H1 (cell line): ENCODE data around the gene MMP17. TPM values are rescaled to one million over a fixed set of nuclear protein-coding genes. Genes with fewer than 3 reads are reported as not detected.
A peak's percentile ranks its signal among the peaks of the same experiment; 100 is the strongest.

Source experiments
- CTCF ChIA-PET: fragments of 300-600 bp; sonication (Branson Sonifier 250); formaldehyde crosslinking; loops from one replicate; lab custom pipeline; 2021; ENCODE audit not compliant: partially characterized antibody; lab: Charles Lee
- POLR2A ChIA-PET: fragments of 300-600 bp; sonication (Branson Sonifier 250); formaldehyde crosslinking; loops from one replicate; lab custom pipeline; 2021; ENCODE audit warnings: inconsistent platforms; ENCODE audit not compliant: partially characterized antibody; lab: Charles Lee
- DNase-seq, 2 experiments: peaks; one replicate each; pipeline versions ENCODE4 v3.0.0 to v3.0.0-alpha.2; 2010 to 2022; ENCODE audit warnings: low spot score in 2 of 2, low read depth in 1 of 2, mixed read lengths in 1 of 2
- FAIRE-seq: peaks from 2 replicates; lab custom pipeline; 2011; peaks lifted over from hg19 to GRCh38; lab: Jason Lieb, UNC
- H2AFZ ChIP-seq: 2 replicates; pipeline ENCODE4 v1.8.1; 2012; ENCODE audit warnings: low read length, inconsistent platforms
- H2AK5ac ChIP-seq: 2 replicates; pipeline ENCODE4 v1.6.1; 2013; ENCODE audit warnings: low read depth, low read length
- H2BK120ac ChIP-seq: replicated peaks from 2 replicates; pipeline ENCODE3; 2013; ENCODE audit warnings: low read depth, low read length, inconsistent platforms
- H2BK12ac ChIP-seq: 2 replicates; pipeline ENCODE4 v1.6.1; 2013; ENCODE audit warnings: low read depth, low read length
- H2BK15ac ChIP-seq: 2 replicates; pipeline ENCODE4 v1.6.1; 2013; ENCODE audit warnings: low read length
- H2BK20ac ChIP-seq: 2 replicates; pipeline ENCODE4 v1.6.1; 2013; ENCODE audit warnings: low read length
- H2BK5ac ChIP-seq: 2 replicates; pipeline ENCODE4 v1.6.1; 2013; ENCODE audit warnings: low read depth, low read length
- H3K14ac ChIP-seq: 2 replicates; pipeline ENCODE4 v1.6.1; 2013; ENCODE audit warnings: inconsistent platforms; ENCODE audit not compliant: insufficient read length
- H3K18ac ChIP-seq: 2 replicates; pipeline ENCODE4 v1.6.1; 2013; ENCODE audit warnings: low read length; ENCODE audit errors: extremely low read depth
- H3K23ac ChIP-seq: 2 replicates; pipeline ENCODE4 v1.6.1; 2013; ENCODE audit warnings: inconsistent platforms; ENCODE audit not compliant: insufficient read length
- H3K23me2 ChIP-seq: 2 replicates; pipeline ENCODE4 v1.6.1; 2013; ENCODE audit warnings: low read depth, low read length
- H3K27ac ChIP-seq: 2 replicates; pipeline ENCODE4 v1.6.1; 2011; ENCODE audit warnings: low read depth, low read length, inconsistent platforms
- H3K27me3 ChIP-seq, 4 experiments: replicated peaks in 1 of 4; 1 replicate in 1 of 4; 2 replicates in 3 of 4; pipeline versions ENCODE4 v1.6.1 to v1.8.1; 2011 to 2013; ENCODE audit warnings: low read length in 3 of 4, mild to moderate bottlenecking in 3 of 4, inconsistent platforms in 2 of 4, mixed read lengths in 2 of 4, moderate library complexity in 1 of 4; ENCODE audit not compliant: control insufficient read depth in 3 of 4, insufficient read depth in 3 of 4; ENCODE audit errors: extremely low read depth in 1 of 4
- H3K36me3 ChIP-seq, 4 experiments: 2 replicates each; pipeline versions ENCODE4 v1.6.1 to v1.8.1; 2011 to 2013; ENCODE audit warnings: mild to moderate bottlenecking in 4 of 4, low read length in 3 of 4, moderate library complexity in 2 of 4, control low read depth in 1 of 4, inconsistent platforms in 1 of 4; ENCODE audit not compliant: insufficient read depth in 4 of 4, control insufficient read depth in 2 of 4
- H3K4ac ChIP-seq: replicated peaks from 2 replicates; pipeline ENCODE3; 2013; ENCODE audit warnings: low read length, low read depth, mixed read lengths, inconsistent platforms; ENCODE audit not compliant: insufficient read length
- H3K4me1 ChIP-seq, 4 experiments: replicated peaks in 1 of 4; 1 replicate in 1 of 4; 2 replicates in 3 of 4; pipeline versions ENCODE4 v1.6.1 to v1.8.1; 2011 to 2013; ENCODE audit warnings: low read length in 3 of 4, inconsistent platforms in 2 of 4, mixed read lengths in 1 of 4; ENCODE audit not compliant: insufficient read depth in 4 of 4, control insufficient read depth in 3 of 4
- H3K4me2 ChIP-seq, 2 experiments: 2 replicates each; pipeline versions ENCODE4 v1.6.1 to v1.8.1; 2011 to 2013; ENCODE audit warnings: low read depth in 2 of 2, low read length in 2 of 2, control low read depth in 1 of 2, inconsistent platforms in 1 of 2, mild to moderate bottlenecking in 1 of 2; ENCODE audit not compliant: insufficient read depth in 1 of 2
- H3K4me3 ChIP-seq, 4 experiments: fragments of 200-600, 300-600 bp in 1 of 4; sonication (generic), shearing (Covaris generic), sonication (Bioruptor Twin) in 1 of 4; 2 replicates each; pipeline versions ENCODE4 v1.5.1 to v1.8.1; 2011 to 2016; ENCODE audit warnings: low read length in 4 of 4, low read depth in 3 of 4, control low read depth in 2 of 4, inconsistent platforms in 2 of 4, mild to moderate bottlenecking in 2 of 4, mixed read lengths in 1 of 4, moderate library complexity in 1 of 4; ENCODE audit not compliant: insufficient read depth in 2 of 4; ENCODE audit errors: extremely low read depth in 1 of 4
- H3K56ac ChIP-seq: replicated peaks from 2 replicates; pipeline ENCODE3; 2013; ENCODE audit warnings: low read depth, mild to moderate bottlenecking, mixed read lengths, low read length, inconsistent platforms; ENCODE audit not compliant: insufficient read length
- H3K79me1 ChIP-seq: 2 replicates; pipeline ENCODE4 v1.6.1; 2013; ENCODE audit warnings: low read depth, low read length, control low read depth
- H3K79me2 ChIP-seq, 2 experiments: 2 replicates each; pipeline versions ENCODE4 v1.6.1 to v1.8.1; 2012 to 2013; ENCODE audit warnings: low read length in 2 of 2, mild to moderate bottlenecking in 2 of 2, inconsistent platforms in 1 of 2; ENCODE audit not compliant: insufficient read depth in 2 of 2, control insufficient read depth in 1 of 2
- H3K9ac ChIP-seq, 4 experiments: replicated peaks in 1 of 4; 1 replicate in 1 of 4; 2 replicates in 3 of 4; pipeline versions ENCODE4 v1.6.1 to v1.8.1; 2011 to 2013; ENCODE audit warnings: low read depth in 3 of 4, low read length in 3 of 4, control low read depth in 2 of 4, mild to moderate bottlenecking in 2 of 4, moderate library complexity in 2 of 4, inconsistent platforms in 1 of 4; ENCODE audit errors: extremely low read depth in 1 of 4
- H3K9me3 ChIP-seq, 2 experiments: 2 replicates each; pipeline versions ENCODE4 v1.6.1 to v1.8.1; 2012 to 2013; ENCODE audit warnings: mild to moderate bottlenecking in 2 of 2, moderate library complexity in 2 of 2, control low read depth in 1 of 2, inconsistent platforms in 1 of 2, low read depth in 1 of 2, low read length in 1 of 2, mixed read lengths in 1 of 2; ENCODE audit not compliant: insufficient read depth in 2 of 2
- H4K20me1 ChIP-seq, 2 experiments: replicated peaks in 1 of 2; 2 replicates each; pipeline versions ENCODE3 to v1.8.1; 2011 to 2013; ENCODE audit warnings: inconsistent platforms in 2 of 2, low read length in 2 of 2, mild to moderate bottlenecking in 1 of 2; ENCODE audit not compliant: insufficient read depth in 2 of 2, control insufficient read depth in 1 of 2
- H4K5ac ChIP-seq: 2 replicates; pipeline ENCODE4 v1.6.1; 2013; ENCODE audit warnings: low read length, low read depth, mixed read lengths, inconsistent platforms; ENCODE audit not compliant: insufficient read length
- H4K8ac ChIP-seq: 2 replicates; pipeline ENCODE4 v1.8.0; 2013; ENCODE audit warnings: mild to moderate bottlenecking, moderate library complexity, low read length, inconsistent platforms; ENCODE audit not compliant: insufficient read depth; ENCODE audit errors: extremely low read depth
- H4K91ac ChIP-seq: replicated peaks from 2 replicates; pipeline ENCODE3; 2013; ENCODE audit warnings: low read length, mixed read lengths, inconsistent platforms; ENCODE audit not compliant: insufficient read length
- KDM4A ChIP-seq: IDR thresholded peaks from one replicate; pipeline ENCODE4 v1.7.1; 2012; ENCODE audit warnings: low read depth, mild to moderate bottlenecking, moderate library complexity, low read length, inconsistent platforms; ENCODE audit not compliant: severe bottlenecking
- SIN3A ChIP-seq, 2 experiments: IDR thresholded peaks in 1 of 2; conservative IDR thresholded peaks in 1 of 2; 2 replicates each; pipeline ENCODE4 v1.6.1; 2011 to 2012; ENCODE audit warnings: low read length in 2 of 2, improper control_type of control experiment in 1 of 2, low read depth in 1 of 2, mild to moderate bottlenecking in 1 of 2
- WGBS, 2 experiments: shearing (Covaris generic) in 1 of 2; methylation state at CpG; one replicate each; pipeline versions ENCODE4 v1.1.6 to v1.1.7; 2013 to 2015; ENCODE audit warnings: low lambda C conversion rate in 2 of 2, mixed read lengths in 2 of 2, inconsistent platforms in 1 of 2, low coverage in 1 of 2, missing lambda C conversion rate in 1 of 2; ENCODE audit not compliant: insufficient replicate concordance in 2 of 2, insufficient coverage in 1 of 2, insufficient read length in 1 of 2; ENCODE audit errors: extremely low coverage in 1 of 2, missing lambda C conversion rate in 1 of 2; 5-methylcytosine and 5-hydroxymethylcytosine counted together
- polyA plus RNA-seq, 7 experiments: library from polyadenylated mRNA; depleted of rRNA in 3 of 7; stranded (reverse) in 5 of 7; unstranded in 2 of 7; fragments of >200 nt in 5 of 7; fragments of 200-250 nt in 2 of 7; gene quantifications; 1 replicate in 5 of 7; 2 replicates in 1 of 7; 4 replicates in 1 of 7; pipeline versions ENCODE4 v1.2.1 to v1.2.3, GENCODE V29; 2011 to 2013; ENCODE audit warnings: missing spikeins in 2 of 7, mixed read lengths in 2 of 7
- total RNA-seq: library from RNA; stranded (reverse); fragmentation: NEBNext Ultra II Directional; extraction: Animal tissue kit (Norgen Biotek cat#: 25700); gene quantifications from 2 replicates; pipeline ENCODE4 v1.2.1, GENCODE V29; 2021

MMP17 gene
- total and polyA plus RNA-seq, 2 of the 8 experiments (the other 6 are each of a cell fraction or from before 2014, with no cell fraction given) = 41.3 to 53.8 TPM

DNA sequence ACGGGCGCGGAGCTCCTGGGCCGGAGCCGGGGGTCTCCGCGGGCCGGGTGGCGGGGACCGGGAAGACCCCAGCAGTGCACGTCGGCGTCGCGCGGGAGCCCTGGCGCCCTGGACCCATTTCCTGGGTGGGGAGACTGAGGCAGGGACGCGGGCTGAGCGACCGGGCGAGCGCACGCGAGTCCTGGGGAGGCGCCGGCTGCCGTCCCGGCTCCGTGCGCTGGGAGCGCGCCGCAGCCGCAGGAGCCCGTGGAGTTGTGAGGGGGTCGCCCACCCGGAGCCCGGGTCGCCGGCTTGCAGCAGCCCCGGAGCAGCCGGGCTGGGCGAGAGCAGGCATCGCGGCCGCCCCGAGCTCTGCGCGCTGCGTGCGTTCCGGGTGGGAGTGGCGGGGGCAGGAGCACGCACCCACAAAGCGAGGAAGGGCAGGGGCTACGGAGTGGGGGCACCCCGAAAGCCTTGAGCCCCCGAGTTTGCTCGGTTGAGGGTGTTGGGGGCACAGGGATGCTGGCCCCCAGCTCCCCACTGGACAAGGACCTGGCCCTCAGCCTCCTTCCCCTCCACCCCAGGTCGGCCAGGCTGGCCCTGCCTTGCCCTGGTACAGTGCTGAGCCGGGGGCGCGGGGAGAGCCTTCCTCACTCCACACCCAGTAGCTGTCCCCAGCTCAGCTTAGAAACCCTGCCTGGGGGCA, 620 bp downstream of the MMP17 start:
- H3K27ac ChIP-seq = no peak overlapping the region

More for the DNA sequence above, 620 bp downstream of the MMP17 start:
- Histone ChIP-seq H3K4me3 (peak overlapping the region; percentile 43 to 68 (median 58)), H3K4me1 (peaks cover 0 to 25% (median 15%) of the 10 kb centered on the region in 4 experiments; a peak in 6 of 7 replicates), H2AFZ (no peak overlapping the region), H3K27me3 (peaks cover 2 to 17% (median 13%) of the 10 kb centered on the region in 4 experiments; a peak in 6 of 7 replicates), H4K8ac (peak overlapping the region; percentile 79), H3K79me1 (no peaks in the 10 kb centered on the region), H3K36me3 (no peaks in the 10 kb centered on the region; a peak in 1 of 8 replicates), H2BK15ac (no peak overlapping the region), H3K23ac (no peak overlapping the region), H3K18ac (peak overlapping the region; percentile 78), H3K9ac (peak overlapping the region in 3 of 4 experiments; percentile 35 to 61 (median 41); a peak in 5 of 7 replicates), H3K79me2 (peaks cover 0 to 30% of the 10 kb centered on the region in 2 experiments; a peak in 1 of 4 replicates), H3K4me2 (peak overlapping the region; percentile 57 to 92), H2BK5ac (no peak overlapping the region), H3K14ac (no peak overlapping the region), H2BK120ac (no peak overlapping the region), H2BK12ac (peak overlapping the region; percentile 80; the same call in 1 of the 2 replicates), H4K5ac (no peak overlapping the region), H3K4ac (no peak overlapping the region), H3K23me2 (peaks cover 16% of the 10 kb centered on the region; the same call in 1 of the 2 replicates), H3K9me3 (no peaks in the 10 kb centered on the region), H4K91ac (peak overlapping the region; percentile 74), H3K56ac (no peak overlapping the region), H2BK20ac (no peak overlapping the region), H2AK5ac (no peak overlapping the region), H4K20me1 (peaks cover 5 to 22% of the 10 kb centered on the region in 2 experiments)
- ChIA-PET POLR2A (interaction anchor here (0.7 to 1.1 kb wide), 3 partner anchors 16 to 254 kb away, joined by 3 to 6 read pairs (median 3); no protein-coding TSS in a partner anchor), CTCF (interaction anchor here (0.6 to 1.2 kb wide), 5 partner anchors 11 to 44 kb away, joined by 3 read pairs; no protein-coding TSS in a partner anchor)
- DNase-seq (no peak), FAIRE-seq (no peak)
- WGBS, 2 experiments = 2% methylated on average over 38 of the region's 64 CpGs; no CpG with 5 or more reads in 1 of the 2 experiments
- TF ChIP-seq KDM4A (peak; percentile 62), SIN3A (conservative IDR thresholded peaks at IDR 0.05 in 1 of 2, IDR thresholded peaks at IDR 0.05 in 1 of 2; ENCODE audit: low read depth in 1 of 2, low read length in 2 of 2) (no peak)
